Activated CD8-positive, alpha-beta T cell treated with anti-CD3 and anti-CD28 coated beads, Interleukin-2, amount 10 ng/mL, durations not matched to agents 7 days and 5 days (primary cell): ENCODE data around the gene COQ2. TPM values are rescaled to one million over a fixed set of nuclear protein-coding genes. Genes with fewer than 3 reads are reported as not detected.

ENCODE experiments used
- ATAC-seq: fragments of 150-1000 bp; cut with Tn5 transposase; one replicate; pipeline ENCODE4 v1.10.0; 2021; ENCODE audit warnings: moderate library complexity
- CTCF ChIA-PET: fragments of 350-600 bp; sonication (Branson Sonifier 250); formaldehyde crosslinking; loops from one replicate; lab custom pipeline; 2021; ENCODE audit warnings: antibody characterized with exemption; lab: Charles Lee
- POLR2A ChIA-PET: fragments of 350-600 bp; sonication (Branson Sonifier 250); formaldehyde crosslinking; loops from one replicate; lab custom pipeline; 2021; ENCODE audit warnings: antibody characterized with exemption; lab: Charles Lee
- DNase-seq: peaks from one replicate; pipeline ENCODE4 v3.0.0-alpha.2; 2020
- H3K27ac Mint-ChIP-seq: one replicate; pipeline ENCODE4 v1.8.0; 2021; ENCODE audit warnings: mild to moderate bottlenecking, mixed read lengths
- H3K27me3 Mint-ChIP-seq: one replicate; pipeline ENCODE4 v1.8.0; 2021; ENCODE audit warnings: low read depth, mixed read lengths
- H3K36me3 Mint-ChIP-seq: one replicate; pipeline ENCODE4 v1.8.0; 2021; ENCODE audit warnings: low read depth, mixed read lengths
- H3K4me1 Mint-ChIP-seq: one replicate; pipeline ENCODE4 v1.8.0; 2021; ENCODE audit warnings: low read depth, mixed read lengths
- H3K4me3 Mint-ChIP-seq: one replicate; pipeline ENCODE4 v1.8.0; 2021; ENCODE audit warnings: mild to moderate bottlenecking, mixed read lengths
- H3K9me3 Mint-ChIP-seq: one replicate; pipeline ENCODE4 v1.8.0; 2022; ENCODE audit warnings: mixed read lengths; ENCODE audit not compliant: insufficient read depth
- total RNA-seq, 2 experiments: library from RNA; stranded (reverse); gene quantifications; one replicate each; pipeline ENCODE4 v1.2.3, GENCODE V29; 2021

Gene COQ2
- total RNA-seq, 2 experiments from 2014 or later, result 21.3 to 21.9 TPM

GRCh38 chr4:83214079-83214478, 70.5 kb downstream of the COQ2 start:
- no peak overlapping the region for H3K4me3 Mint-ChIP-seq
- no peak for ATAC-seq
- peaks cover 5% of the 10 kb centered on the region for H3K9me3 Mint-ChIP-seq
- POLR2A ChIA-PET, result interaction anchor here (0.8 kb wide), 1 partner anchor 75 kb away, joined by 4 read pairs; no protein-coding TSS in a partner anchor
- H3K36me3 Mint-ChIP-seq, result peaks cover 11% of the 10 kb centered on the region
- no peaks in the 10 kb centered on the region for H3K27me3 Mint-ChIP-seq
- DNase-seq, result no peak
- H3K4me1 Mint-ChIP-seq, result peaks cover 85% of the 10 kb centered on the region
- CTCF ChIA-PET, result no interaction called here
- H3K27ac Mint-ChIP-seq, result no peak overlapping the region

Other genes starting within 250 kb of the COQ2 start
- gene COPS4, start 249.6 kb downstream of the COQ2 start, total RNA-seq, result 10 to 100 TPM; 33.7 to 34.6 TPM
- 100 to 1,000 TPM; 193 to 198 TPM for gene PLAC8, start 170.1 kb downstream of the COQ2 start, total RNA-seq
- gene HPSE, start 50.0 kb upstream of the COQ2 start, total RNA-seq, result 10 to 100 TPM; 17.8 to 19.0 TPM
- gene HELQ, start 171.0 kb upstream of the COQ2 start, total RNA-seq, result 10 to 100 TPM; 17.5 to 18.6 TPM
- 10 to 100 TPM; 69.7 to 72.1 TPM for gene MRPS18C, start 171.3 kb upstream of the COQ2 start, total RNA-seq
- gene ABRAXAS1, start 200.3 kb upstream of the COQ2 start, total RNA-seq, result 10 to 100 TPM; 10.3 to 14.0 TPM